CD14-positive monocyte (primary cell): ENCODE results near the gene SLC17A7. TPM values are rescaled to one million over a fixed set of nuclear protein-coding genes. Genes with fewer than 3 reads are reported as not detected.
A peak's percentile ranks its signal among the peaks of the same experiment; 100 is the strongest.

Experiments
- DNase-seq, 3 donors: peaks; one replicate each; pipeline ENCODE4 v3.0.0-alpha.2; 2011 to 2022
- H2AFZ ChIP-seq: 2 replicates; pipeline ENCODE4 v1.6.0; 2012; ENCODE audit warnings: mild to moderate bottlenecking, low read depth, low read length, inconsistent platforms; ENCODE audit not compliant: insufficient read depth, poor library complexity, severe bottlenecking
- H3K27ac ChIP-seq, 2 donors: 1 replicate in 1 of 2; 2 replicates in 1 of 2; pipeline ENCODE4 v1.5.1; 2012 to 2013; ENCODE audit warnings: low read length in 2 of 2, control low read depth in 1 of 2, inconsistent platforms in 1 of 2, low read depth in 1 of 2, mild to moderate bottlenecking in 1 of 2
- H3K27me3 ChIP-seq, 2 donors: one replicate each; pipeline versions ENCODE4 v1.6.0 to v1.6.1; 2011 to 2013; ENCODE audit warnings: low read length in 2 of 2; ENCODE audit not compliant: control insufficient read depth in 2 of 2, insufficient read depth in 2 of 2
- H3K36me3 ChIP-seq, 2 donors: replicated peaks in 1 of 2; 1 replicate in 1 of 2; 2 replicates in 1 of 2; pipeline versions ENCODE4 v1.5.1 to v1.6.1; 2012 to 2013; ENCODE audit warnings: low read length in 2 of 2, control low read depth in 1 of 2, inconsistent platforms in 1 of 2, mild to moderate bottlenecking in 1 of 2; ENCODE audit not compliant: insufficient read depth in 2 of 2, control insufficient read depth in 1 of 2
- H3K4me1 ChIP-seq, 2 donors: 1 replicate in 1 of 2; 2 replicates in 1 of 2; pipeline versions ENCODE4 v1.5.1 to v1.6.1; 2012 to 2013; ENCODE audit warnings: low read length in 2 of 2, control low read depth in 1 of 2, inconsistent platforms in 1 of 2, mild to moderate bottlenecking in 1 of 2, moderate library complexity in 1 of 2; ENCODE audit not compliant: insufficient read depth in 2 of 2, control insufficient read depth in 1 of 2
- H3K4me2 ChIP-seq: replicated peaks from 2 replicates; pipeline ENCODE3; 2012; ENCODE audit warnings: low read length, moderate library complexity, mild to moderate bottlenecking; ENCODE audit not compliant: poor library complexity, severe bottlenecking; ENCODE audit errors: extremely low read depth
- H3K4me3 ChIP-seq, 3 experiments: fragments of 200-600 bp in 1 of 3; sonication (generic) in 1 of 3; replicated peaks in 1 of 3; 1 replicate in 2 of 3; 2 replicates in 1 of 3; pipeline ENCODE4 v1.5.1; 2011 to 2013; ENCODE audit warnings: low read length in 3 of 3, mild to moderate bottlenecking in 3 of 3, control low read depth in 2 of 3, low read depth in 2 of 3, inconsistent platforms in 1 of 3, moderate library complexity in 1 of 3
- H3K79me2 ChIP-seq: 2 replicates; pipeline ENCODE4 v1.6.0; 2012; ENCODE audit warnings: mild to moderate bottlenecking, control low read depth, inconsistent platforms, low read length, moderate library complexity; ENCODE audit not compliant: insufficient read depth
- H3K9ac ChIP-seq: 2 replicates; pipeline ENCODE4 v1.6.0; 2017; ENCODE audit warnings: low read length, mild to moderate bottlenecking; ENCODE audit not compliant: insufficient read depth, poor library complexity, severe bottlenecking
- H3K9me3 ChIP-seq, 2 donors: replicated peaks in 1 of 2; 1 replicate in 1 of 2; 2 replicates in 1 of 2; pipeline versions ENCODE4 v1.5.1 to v1.6.1; 2012 to 2013; ENCODE audit warnings: low read length in 2 of 2, control low read depth in 1 of 2; ENCODE audit not compliant: control insufficient read depth in 1 of 2, insufficient read depth in 1 of 2
- H4K20me1 ChIP-seq: 2 replicates; pipeline ENCODE4 v1.6.0; 2012; ENCODE audit warnings: mild to moderate bottlenecking, low read length, control low read depth, moderate library complexity; ENCODE audit not compliant: insufficient read depth
- H3K27ac Mint-ChIP-seq, 7 donors: one replicate each; pipeline ENCODE4 v1.8.0; 2020; ENCODE audit warnings: mild to moderate bottlenecking in 7 of 7, mixed read lengths in 7 of 7, moderate library complexity in 6 of 7, inconsistent platforms in 2 of 7
- H3K27me3 Mint-ChIP-seq, 3 donors: one replicate each; pipeline ENCODE4 v1.8.0; 2021 to 2022; ENCODE audit warnings: low read depth in 3 of 3, mild to moderate bottlenecking in 3 of 3, mixed read lengths in 3 of 3, moderate library complexity in 3 of 3, inconsistent platforms in 1 of 3
- H3K36me3 Mint-ChIP-seq, 2 donors: one replicate each; pipeline ENCODE4 v1.8.0; 2020; ENCODE audit warnings: mixed read lengths in 2 of 2, inconsistent platforms in 1 of 2, mild to moderate bottlenecking in 1 of 2
- H3K4me1 Mint-ChIP-seq: one replicate; pipeline ENCODE4 v1.8.0; 2020; ENCODE audit warnings: mild to moderate bottlenecking, mixed read lengths
- H3K4me3 Mint-ChIP-seq, 2 donors: one replicate each; pipeline ENCODE4 v1.8.0; 2020; ENCODE audit warnings: mild to moderate bottlenecking in 2 of 2, mixed read lengths in 2 of 2, moderate library complexity in 1 of 2
- H3K9me3 Mint-ChIP-seq, 7 donors: one replicate each; pipeline ENCODE4 v1.8.0; 2020 to 2022; ENCODE audit warnings: mixed read lengths in 7 of 7, mild to moderate bottlenecking in 6 of 7, moderate library complexity in 6 of 7, inconsistent platforms in 2 of 7
- WGBS: methylation state at CpG from one replicate; pipeline ENCODE4 v1.1.5; 2013; ENCODE audit warnings: missing lambda C conversion rate; ENCODE audit not compliant: insufficient coverage; 5-methylcytosine and 5-hydroxymethylcytosine counted together
- intact Hi-C, 2 donors: fragments of 100-400 bp; cut with micrococcal nuclease; formaldehyde crosslinking; loops; one replicate each; pipeline versions ENCODE4 v1.15.0 to v1.15.1; 2023
- polyA plus RNA-seq, 3 donors: library from polyadenylated mRNA; depleted of rRNA in 1 of 3; unstranded in 2 of 3; stranded (reverse) in 1 of 3; fragments of 300-500 nt in 2 of 3; fragments of >200 nt in 1 of 3; fragmentation: Illumina TruSeq in 2 of 3; gene quantifications; 1 replicate in 2 of 3; 2 replicates in 1 of 3; pipeline ENCODE4 v1.2.3, GENCODE V29; 2012 to 2021
- TF ChIP-seq, protein P1 (sequence below): fragments of 200-600 bp; IDR thresholded peaks from one replicate; pipeline ENCODE4 v1.8.0; 2022; ENCODE audit warnings: antibody characterized with exemption, mild to moderate bottlenecking

Gene SLC17A7
- polyA plus RNA-seq, 3 donors, result 0.04 to 0.09 TPM; not detected in 1

DNA sequence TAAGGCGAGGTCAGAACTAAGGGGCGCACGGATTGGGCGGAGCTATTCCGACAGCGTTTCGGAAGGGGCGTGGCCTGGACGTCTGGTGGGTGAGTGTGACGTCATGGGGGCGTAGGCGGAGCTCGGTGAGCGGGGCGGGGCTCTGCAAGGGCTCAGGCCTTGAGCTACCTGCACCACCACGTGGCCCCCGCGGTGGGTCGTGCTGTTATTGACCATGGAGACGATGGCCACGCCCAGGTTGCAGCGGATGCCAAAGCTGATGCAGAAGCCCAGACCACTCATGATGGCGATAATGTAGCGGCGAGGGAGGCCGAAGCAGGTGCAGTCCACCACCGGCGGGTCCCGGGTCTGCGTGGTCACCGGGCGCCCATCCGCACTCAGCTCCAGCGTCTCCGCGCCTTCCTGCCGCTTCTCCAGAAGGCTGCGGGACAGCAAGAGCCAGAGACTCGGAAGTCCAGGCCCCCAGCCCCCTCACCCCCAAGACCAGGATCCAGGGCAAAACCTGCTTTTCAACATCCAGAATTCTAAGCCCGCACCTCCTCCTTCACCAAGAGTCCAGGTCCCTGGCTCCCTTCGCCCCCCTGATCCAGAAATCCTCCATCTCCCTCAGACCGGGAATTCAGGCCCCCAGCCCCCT lies 4.8 kb downstream of the SLC17A7 start:
- 9% methylated on average over 41 of the region's 42 CpGs for WGBS
- Histone ChIP-seq H3K9ac (no peak overlapping the region), H3K4me2 (no peak overlapping the region), H2AFZ (no peak overlapping the region), H3K36me3 (no peaks in the 10 kb centered on the region), H4K20me1 (no peaks in the 10 kb centered on the region), H3K27me3 (peaks cover 77 to 98% of the 10 kb centered on the region in 2 donors), H3K4me3 (no peak overlapping the region), H3K27ac (no peak overlapping the region), H3K9me3 (peaks cover 6 to 39% of the 10 kb centered on the region in 2 donors), H3K79me2 (no peaks in the 10 kb centered on the region), H3K4me1 (peaks cover 6 to 7% of the 10 kb centered on the region in 2 donors)
- TF ChIP-seq, protein P1, sequence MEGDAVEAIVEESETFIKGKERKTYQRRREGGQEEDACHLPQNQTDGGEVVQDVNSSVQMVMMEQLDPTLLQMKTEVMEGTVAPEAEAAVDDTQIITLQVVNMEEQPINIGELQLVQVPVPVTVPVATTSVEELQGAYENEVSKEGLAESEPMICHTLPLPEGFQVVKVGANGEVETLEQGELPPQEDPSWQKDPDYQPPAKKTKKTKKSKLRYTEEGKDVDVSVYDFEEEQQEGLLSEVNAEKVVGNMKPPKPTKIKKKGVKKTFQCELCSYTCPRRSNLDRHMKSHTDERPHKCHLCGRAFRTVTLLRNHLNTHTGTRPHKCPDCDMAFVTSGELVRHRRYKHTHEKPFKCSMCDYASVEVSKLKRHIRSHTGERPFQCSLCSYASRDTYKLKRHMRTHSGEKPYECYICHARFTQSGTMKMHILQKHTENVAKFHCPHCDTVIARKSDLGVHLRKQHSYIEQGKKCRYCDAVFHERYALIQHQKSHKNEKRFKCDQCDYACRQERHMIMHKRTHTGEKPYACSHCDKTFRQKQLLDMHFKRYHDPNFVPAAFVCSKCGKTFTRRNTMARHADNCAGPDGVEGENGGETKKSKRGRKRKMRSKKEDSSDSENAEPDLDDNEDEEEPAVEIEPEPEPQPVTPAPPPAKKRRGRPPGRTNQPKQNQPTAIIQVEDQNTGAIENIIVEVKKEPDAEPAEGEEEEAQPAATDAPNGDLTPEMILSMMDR, result no peak
- H3K27ac Mint-ChIP-seq, result peak overlapping the region in 1 of 7 donors; percentile 46
- H3K27me3 Mint-ChIP-seq, result peaks cover 98 to 99% (median 98%) of the 10 kb centered on the region in 3 donors
- peak in 1 of 3 donors; percentile 35 for DNase-seq
- peaks cover 0 to 49% (median 31%) of the 10 kb centered on the region in 7 donors for H3K9me3 Mint-ChIP-seq
- peaks cover 7 to 17% of the 10 kb centered on the region in 2 donors for H3K36me3 Mint-ChIP-seq
- peaks cover 25% of the 10 kb centered on the region for H3K4me1 Mint-ChIP-seq
- intact Hi-C loops, result loop anchor here in 1 of 2 donors (10.0 kb wide), 1 partner anchor 172 kb away; no protein-coding TSS in a partner anchor
- peak overlapping the region in 1 of 2 donors; percentile 83 for H3K4me3 Mint-ChIP-seq

DNA sequence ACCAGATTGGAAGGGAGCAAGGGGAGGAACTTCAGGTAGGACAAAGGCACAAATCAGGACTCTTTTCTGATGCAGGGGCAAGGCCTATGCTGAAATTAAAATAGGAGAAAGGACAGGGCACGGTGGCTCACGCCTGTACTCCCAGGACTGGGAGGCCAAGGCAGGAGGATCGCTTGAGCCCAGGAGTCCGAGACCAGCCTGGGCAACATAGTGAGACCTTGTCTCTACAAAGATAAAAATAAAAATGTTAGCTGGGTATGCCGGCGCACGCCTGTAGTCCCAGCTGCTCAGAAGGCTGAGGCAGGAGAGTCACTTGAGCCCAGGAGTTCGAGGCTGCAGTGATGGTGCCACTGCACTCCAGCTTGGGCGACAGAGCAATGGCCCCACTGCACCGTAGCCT lies 5.7 kb downstream of the SLC17A7 start:
- Histone ChIP-seq H3K27me3 (peaks cover 71 to 100% of the 10 kb centered on the region in 2 donors), H2AFZ (no peak overlapping the region), H3K36me3 (no peaks in the 10 kb centered on the region), H3K4me1 (peaks cover 5 to 6% of the 10 kb centered on the region in 2 donors), H3K4me2 (no peak overlapping the region), H3K79me2 (no peaks in the 10 kb centered on the region), H3K4me3 (no peak overlapping the region), H3K9ac (no peak overlapping the region), H3K9me3 (peaks cover 9 to 41% of the 10 kb centered on the region in 2 donors), H4K20me1 (no peaks in the 10 kb centered on the region), H3K27ac (no peak overlapping the region)
- TF ChIP-seq, protein P1, result no peak
- H3K4me1 Mint-ChIP-seq, result peaks cover 20% of the 10 kb centered on the region
- 91% methylated on average over 10 of the region's 10 CpGs for WGBS
- H3K36me3 Mint-ChIP-seq, result peaks cover 7 to 14% of the 10 kb centered on the region in 2 donors
- H3K27me3 Mint-ChIP-seq, result peaks cover 100% of the 10 kb centered on the region in 3 donors
- H3K27ac Mint-ChIP-seq, result no peak overlapping the region
- no peak for DNase-seq
- H3K4me3 Mint-ChIP-seq, result peak overlapping the region in 1 of 2 donors; percentile 83
- intact Hi-C loops, result loop anchor here in 1 of 2 donors (10.0 kb wide), 1 partner anchor 171 kb away; no protein-coding TSS in a partner anchor
- peaks cover 0 to 48% (median 29%) of the 10 kb centered on the region in 7 donors for H3K9me3 Mint-ChIP-seq
